Measurements from ENCODE around the gene CELF4.
"Not testable (repeated sequence)": the region's sequence is repeated elsewhere in the genome, so short reads cannot be mapped to it uniquely, and the experiment has no call there.

The CELF4 gene

GRCh38 chr18:37385846-37386778 is 179.5 kb downstream of the CELF4 start:
- peak; percentile 19 for DNase-seq

DNA sequence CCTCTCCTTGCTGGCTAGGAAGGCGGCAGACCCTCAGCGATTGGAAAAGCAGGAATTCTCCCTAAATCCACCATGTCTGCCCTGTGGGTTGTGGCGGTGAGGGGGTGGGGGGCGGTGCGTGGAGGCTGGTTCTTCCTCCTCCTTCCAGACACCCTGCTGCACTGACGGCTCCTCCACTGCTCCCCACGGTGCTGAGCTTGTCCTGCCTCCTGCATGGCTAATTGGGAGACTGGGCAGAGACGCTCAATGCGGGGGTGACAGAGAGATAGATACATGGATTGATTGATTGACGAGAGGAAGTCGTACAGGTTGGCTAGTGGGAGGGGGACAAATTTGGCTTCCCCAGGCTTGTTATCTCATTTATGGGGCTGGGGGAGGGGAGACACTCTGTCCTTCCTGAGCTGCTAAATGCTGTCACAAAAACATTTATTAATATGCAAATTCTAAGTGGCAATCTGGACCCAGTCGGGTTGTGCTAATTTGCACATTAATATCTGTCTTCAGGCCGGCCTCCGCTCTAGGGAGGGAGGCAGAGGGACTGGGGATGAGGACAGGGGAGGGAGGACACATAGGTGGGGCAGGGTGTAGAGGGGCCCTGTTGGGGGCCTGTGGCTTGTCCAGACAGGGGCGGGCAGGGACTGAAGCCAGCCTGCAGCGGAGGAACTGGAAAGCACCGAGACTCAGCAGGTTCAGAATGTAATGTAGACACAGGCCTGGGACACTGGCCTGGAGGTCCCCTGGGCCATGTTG is 181.6 kb downstream of the CELF4 start:
- DNase-seq = no peak

GRCh38 chr18:37383036-37383785 is 182.4 kb downstream of the CELF4 start:
- DNase-seq = no peak

GRCh38 chr18:37381554-37381953 is 184.0 kb downstream of the CELF4 start:
- DNase-seq = no peak

DNA sequence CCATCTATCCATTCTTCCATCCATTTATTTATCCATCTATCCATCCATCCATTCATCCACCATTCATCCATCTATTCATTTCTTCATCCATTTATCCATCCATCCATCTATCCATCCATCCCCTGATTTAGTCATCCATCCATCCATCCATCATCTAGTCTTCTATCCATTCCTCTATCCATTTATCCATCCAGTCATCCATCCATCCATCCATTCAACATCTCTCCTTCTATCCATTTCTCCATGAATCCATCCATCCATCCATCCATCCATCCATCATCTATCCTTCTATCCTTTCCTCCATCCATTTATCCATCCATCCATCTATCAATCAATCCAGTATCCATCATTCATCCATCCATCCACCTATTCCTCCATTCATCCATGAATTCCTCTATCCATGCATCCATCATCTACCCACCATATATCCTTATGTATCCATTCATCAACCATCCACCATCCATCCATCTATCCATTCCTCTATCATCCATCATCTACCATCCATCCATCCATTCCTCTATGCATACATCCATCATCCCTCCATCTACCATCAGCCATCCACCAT is 185.0 kb downstream of the CELF4 start:
- DNase-seq = no peak

GRCh38 chr18:37378336-37379010 is 187.1 kb downstream of the CELF4 start:
- DNase-seq = no peak

DNA sequence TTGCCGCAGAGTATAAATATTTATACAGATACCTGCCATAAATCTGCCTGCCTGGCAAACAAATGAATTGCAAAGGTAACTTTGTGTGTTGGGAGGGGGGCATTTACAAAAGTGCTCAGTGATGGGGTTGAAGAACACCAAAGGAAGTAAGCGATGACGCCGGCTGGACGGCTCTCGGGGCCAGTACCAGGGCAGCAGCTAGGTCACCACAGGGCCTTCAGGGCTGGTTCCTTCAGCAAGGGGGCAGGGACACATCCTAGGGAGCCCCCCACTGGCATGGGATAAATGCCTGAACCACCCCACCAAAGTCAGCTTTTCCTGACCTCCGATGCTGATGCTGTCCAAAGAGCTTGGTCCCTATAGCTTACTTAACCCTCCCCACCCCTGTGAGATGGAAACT is 190.4 kb downstream of the CELF4 start:
- no peak for DNase-seq

DNA sequence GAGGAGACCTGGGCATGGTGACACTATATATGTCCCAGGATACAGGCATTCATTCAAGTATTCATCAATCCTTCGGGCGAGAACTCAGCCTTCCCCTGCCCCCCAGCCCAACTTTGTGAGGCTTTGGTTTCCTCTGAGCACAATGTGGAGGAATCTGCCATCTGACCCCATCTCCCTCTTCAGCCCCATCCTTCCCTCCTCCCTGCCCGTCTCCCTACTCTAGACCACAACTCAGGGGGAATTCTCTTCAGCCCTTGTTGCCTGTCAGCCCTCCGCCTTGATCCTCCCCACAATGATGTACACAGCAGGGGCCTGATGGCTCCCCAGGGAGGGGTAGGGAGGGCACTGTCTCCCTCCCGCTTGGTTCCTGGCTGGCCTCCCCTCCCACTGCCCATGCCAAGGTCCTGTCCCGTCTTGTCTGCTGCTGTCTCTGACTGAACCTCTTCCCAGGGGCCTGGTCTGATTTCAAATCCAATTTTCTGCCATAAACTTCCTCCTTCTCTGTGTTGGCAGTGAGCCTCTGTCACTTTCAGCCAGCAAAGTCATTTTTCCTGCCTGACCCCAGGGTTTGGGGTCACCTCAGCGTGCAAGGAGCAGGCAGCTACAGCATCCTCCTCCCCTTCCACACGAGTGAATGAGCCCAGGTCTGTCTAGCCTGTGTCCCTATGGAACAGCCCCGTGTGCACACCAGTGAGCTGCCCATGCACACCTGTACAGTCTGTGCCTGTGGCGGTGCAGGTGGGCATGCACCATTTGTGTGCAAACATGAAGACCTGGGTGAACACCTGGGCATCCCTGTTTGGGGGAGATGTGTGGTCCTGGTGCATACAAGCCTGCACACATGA is 197.3 kb downstream of the CELF4 start:
- no peak for DNase-seq

DNA sequence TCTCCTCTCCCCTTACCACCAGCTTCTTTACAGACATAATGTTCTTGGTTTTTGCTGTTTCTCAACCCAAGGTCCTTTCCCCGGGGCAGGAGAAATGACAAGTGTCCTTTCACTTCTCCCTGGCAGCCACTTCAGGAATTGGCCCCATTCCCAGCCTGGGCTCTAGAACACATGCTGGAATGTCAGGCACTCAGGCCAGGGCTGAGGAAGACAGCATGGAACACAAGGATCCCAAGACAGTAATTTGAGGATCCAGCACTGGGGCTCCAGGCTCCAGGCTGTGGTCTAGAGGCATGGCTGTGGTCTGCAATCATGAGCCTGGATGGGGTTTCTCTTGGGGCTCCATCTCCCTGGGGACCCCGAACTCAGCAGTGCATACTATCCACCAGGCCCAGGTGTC is 201.4 kb downstream of the CELF4 start:
- DNase-seq = no peak

DNA sequence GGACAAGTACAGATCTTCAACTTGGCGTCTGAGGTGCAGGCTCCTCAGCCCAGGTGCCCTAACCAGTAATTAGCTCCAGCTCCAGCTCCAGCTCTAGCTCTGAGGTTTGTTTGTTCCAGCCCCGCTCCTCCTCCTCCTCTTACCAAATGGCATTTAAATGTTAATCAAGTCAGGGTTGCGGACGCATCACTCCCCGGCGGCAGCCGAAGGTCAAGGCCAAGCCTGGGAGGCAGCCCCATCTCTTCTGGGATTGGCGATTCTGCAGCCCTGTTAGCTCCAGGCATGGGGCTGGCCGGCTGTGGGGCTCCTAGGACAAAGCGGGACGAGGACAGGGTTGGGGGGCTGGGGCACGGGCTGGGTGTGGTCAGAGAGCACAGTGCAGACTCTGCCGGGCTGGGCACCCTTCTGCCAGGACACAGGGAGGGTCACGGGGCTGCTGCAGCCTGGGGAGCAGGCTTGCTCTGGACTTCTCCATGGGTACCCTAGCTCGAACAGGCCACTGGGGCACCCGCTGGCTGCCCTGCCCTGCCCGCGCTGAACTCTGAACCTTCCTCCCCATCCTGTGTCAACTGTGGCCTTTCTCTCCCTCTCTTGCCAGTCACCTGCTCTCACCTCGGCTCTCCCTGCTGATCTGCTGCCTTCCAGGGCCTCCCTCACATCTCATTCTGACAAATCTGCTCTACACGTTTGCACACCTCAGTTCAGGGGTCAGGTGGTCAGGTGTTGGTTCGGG is 203.3 kb downstream of the CELF4 start:
- no peak for DNase-seq

- DNase-seq = no peak
These were observed 204.1 kb downstream of the CELF4 start for GRCh38 chr18:37361335-37362157.

DNA sequence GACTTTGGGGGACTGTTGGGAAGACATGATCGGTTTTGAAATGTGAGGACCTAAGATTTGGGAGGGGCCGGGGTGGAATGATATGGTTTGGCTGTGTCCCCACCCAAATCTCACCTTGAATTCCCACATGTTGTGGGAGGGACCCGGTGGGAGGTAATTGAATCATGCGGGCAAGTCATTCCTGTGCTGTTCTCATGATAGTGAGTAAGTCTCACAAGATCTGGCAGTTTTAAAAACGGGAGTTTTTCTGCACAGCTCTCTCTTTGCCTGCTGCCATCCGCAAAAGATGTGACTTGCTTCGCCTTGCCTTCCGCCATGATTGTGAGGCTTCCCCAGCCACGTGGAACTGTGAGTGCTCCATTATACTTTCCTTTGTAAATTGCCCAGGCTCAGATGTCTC is 207.5 kb downstream of the CELF4 start:
- DNase-seq = not testable (repeated sequence)

- no peak for DNase-seq
These were observed 209.8 kb downstream of the CELF4 start for GRCh38 chr18:37355772-37356171.

DNA sequence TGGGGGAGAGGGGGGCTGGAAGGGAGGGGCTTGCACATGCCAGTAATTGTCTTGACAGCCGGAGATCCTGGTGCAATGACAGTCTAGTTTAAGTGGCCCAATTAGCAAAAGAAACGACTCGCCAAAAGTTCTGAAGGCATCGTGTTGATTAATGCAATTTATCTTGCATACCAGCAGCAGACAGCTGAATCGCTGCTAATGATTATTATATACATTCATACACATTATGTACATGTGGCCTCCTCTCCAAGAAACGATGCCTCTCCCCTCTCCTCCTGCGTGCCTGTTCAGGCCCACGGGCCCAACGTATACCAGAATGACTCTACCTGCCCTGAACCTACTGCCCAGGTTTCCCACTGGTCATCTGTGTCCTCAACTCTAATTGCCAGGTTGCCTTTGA is 214.5 kb downstream of the CELF4 start:
- DNase-seq = no peak

GRCh38 chr18:37348729-37349128 is 216.9 kb downstream of the CELF4 start:
- DNase-seq = no peak

DNA sequence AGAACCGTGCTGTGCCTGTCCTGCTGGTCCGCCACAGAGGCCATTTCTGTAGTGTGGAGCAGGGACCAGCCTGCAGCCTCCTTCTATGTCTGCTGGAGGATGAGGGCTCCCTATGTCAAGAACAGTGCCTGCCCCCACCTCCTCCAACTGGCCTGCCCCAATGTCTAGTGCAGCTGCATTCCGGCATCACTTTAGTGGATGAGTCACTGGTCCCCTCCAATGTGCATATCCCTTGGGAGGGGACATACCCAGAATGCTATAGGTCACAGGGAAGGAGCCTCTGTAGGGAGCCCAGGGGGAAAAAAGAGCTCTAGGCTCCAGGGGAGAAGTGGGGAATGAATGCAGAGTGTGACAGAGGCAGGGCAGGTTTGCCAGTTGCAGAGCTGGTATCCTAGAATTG is 219.6 kb downstream of the CELF4 start:
- no peak for DNase-seq

DNA sequence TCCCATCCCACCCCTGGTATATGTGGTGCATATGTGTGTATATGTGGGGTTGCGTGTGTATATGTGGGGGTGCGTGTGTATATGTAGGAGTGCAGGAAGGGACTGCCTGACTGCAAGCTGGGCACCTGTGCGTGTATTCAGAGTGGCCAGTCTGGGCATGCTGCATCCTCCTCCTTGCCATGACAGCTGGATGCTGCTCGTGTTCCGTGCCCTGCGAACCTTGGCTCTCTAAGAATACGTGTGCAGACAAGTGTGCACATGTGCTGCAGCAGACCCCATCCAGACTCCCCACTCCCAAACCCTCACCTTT is 222.1 kb downstream of the CELF4 start:
- DNase-seq = no peak

- DNase-seq = no peak
These were observed 224.0 kb downstream of the CELF4 start for GRCh38 chr18:37341473-37342086.

- no peak for DNase-seq
These were observed 224.6 kb downstream of the CELF4 start for GRCh38 chr18:37341016-37341415.
